ENCODE measurements around the gene BAZ1B.

The BAZ1B gene

DNA sequence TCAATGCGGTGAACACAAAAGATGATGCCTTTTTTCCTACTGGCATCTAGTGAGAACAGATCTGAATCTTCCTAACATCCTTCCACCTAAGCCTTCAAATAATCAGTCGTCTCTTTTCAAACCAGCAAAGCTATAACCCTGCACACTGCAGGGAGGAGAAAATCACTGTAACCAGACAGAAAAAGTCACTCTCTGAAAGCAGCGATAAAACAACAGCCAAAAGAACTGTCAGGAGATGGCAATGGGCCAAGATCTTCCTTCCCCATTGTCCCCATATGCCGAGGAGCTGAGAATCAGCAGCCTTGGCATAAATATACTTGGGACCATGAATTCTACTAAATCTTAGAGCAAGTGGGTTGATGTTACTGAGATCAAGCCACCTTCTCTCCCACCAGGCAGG, 75.4 kb downstream of the BAZ1B start:
- ATAC-seq: no peak

GRCh38 chr7:73443548-73444255, 78.4 kb downstream of the BAZ1B start:
- no peak for ATAC-seq

More for the DNA sequence above, 75.4 kb downstream of the BAZ1B start:
- TF ChIP-seq PPARA (CRISPR knock-in tag; IDR thresholded peaks at IDR 0.05; ENCODE audit: borderline replicate concordance) (no peak), BACH2 (CRISPR knock-in tag; IDR thresholded peaks at IDR 0.05; ENCODE audit: borderline replicate concordance) (no peak), ZNF8 (CRISPR knock-in tag; IDR thresholded peaks at IDR 0.05) (no peak), TOX (CRISPR knock-in tag; IDR thresholded peaks at IDR 0.05; ENCODE audit: borderline replicate concordance) (no peak), TCF4 (CRISPR knock-in tag; IDR thresholded peaks at IDR 0.05; ENCODE audit: borderline replicate concordance) (no peak), RARB (CRISPR knock-in tag; IDR thresholded peaks at IDR 0.05) (no peak), OSR1 (CRISPR knock-in tag; IDR thresholded peaks at IDR 0.05) (no peak), CREB5 (CRISPR knock-in tag; IDR thresholded peaks at IDR 0.05; ENCODE audit: low read depth) (no peak), ZC3H10 (CRISPR knock-in tag; IDR thresholded peaks at IDR 0.05) (no peak), ZNF70 (CRISPR knock-in tag; IDR thresholded peaks at IDR 0.05) (no peak), ZFP30 (CRISPR knock-in tag; IDR thresholded peaks at IDR 0.05) (no peak), ZNF565 (CRISPR knock-in tag; conservative IDR thresholded peaks at IDR 0.05; ENCODE audit: low read depth) (no peak), CSDC2 (CRISPR knock-in tag; IDR thresholded peaks at IDR 0.05) (no peak), ARNTL (CRISPR knock-in tag; IDR thresholded peaks at IDR 0.05; ENCODE audit: borderline replicate concordance, low read depth) (no peak), ISL1 (CRISPR knock-in tag; IDR thresholded peaks at IDR 0.05) (no peak), ESRRG (CRISPR knock-in tag; IDR thresholded peaks at IDR 0.05) (no peak), POU6F1 (CRISPR knock-in tag; IDR thresholded peaks at IDR 0.05; ENCODE audit: borderline replicate concordance, low read depth) (no peak)
- TF ChIP-seq, protein P1, sequence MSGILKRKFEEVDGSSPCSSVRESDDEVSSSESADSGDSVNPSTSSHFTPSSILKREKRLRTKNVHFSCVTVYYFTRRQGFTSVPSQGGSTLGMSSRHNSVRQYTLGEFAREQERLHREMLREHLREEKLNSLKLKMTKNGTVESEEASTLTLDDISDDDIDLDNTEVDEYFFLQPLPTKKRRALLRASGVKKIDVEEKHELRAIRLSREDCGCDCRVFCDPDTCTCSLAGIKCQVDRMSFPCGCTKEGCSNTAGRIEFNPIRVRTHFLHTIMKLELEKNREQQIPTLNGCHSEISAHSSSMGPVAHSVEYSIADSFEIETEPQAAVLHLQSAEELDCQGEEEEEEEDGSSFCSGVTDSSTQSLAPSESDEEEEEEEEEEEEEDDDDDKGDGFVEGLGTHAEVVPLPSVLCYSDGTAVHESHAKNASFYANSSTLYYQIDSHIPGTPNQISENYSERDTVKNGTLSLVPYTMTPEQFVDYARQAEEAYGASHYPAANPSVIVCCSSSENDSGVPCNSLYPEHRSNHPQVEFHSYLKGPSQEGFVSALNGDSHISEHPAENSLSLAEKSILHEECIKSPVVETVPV (CRISPR knock-in tag; IDR thresholded peaks at IDR 0.05): no peak

More at GRCh38 chr7:73443548-73444255, 78.4 kb downstream of the BAZ1B start:
- TF ChIP-seq GLIS3 (CRISPR knock-in tag; IDR thresholded peaks at IDR 0.05) (no peak), ISL1 (CRISPR knock-in tag; IDR thresholded peaks at IDR 0.05) (no peak), ZC3H10 (CRISPR knock-in tag; IDR thresholded peaks at IDR 0.05) (no peak), CSDC2 (CRISPR knock-in tag; IDR thresholded peaks at IDR 0.05) (no peak), PPARA (CRISPR knock-in tag; IDR thresholded peaks at IDR 0.05; ENCODE audit: borderline replicate concordance) (no peak), BACH2 (CRISPR knock-in tag; IDR thresholded peaks at IDR 0.05; ENCODE audit: borderline replicate concordance) (no peak), RARB (CRISPR knock-in tag; IDR thresholded peaks at IDR 0.05) (no peak), ZFP3 (CRISPR knock-in tag; IDR thresholded peaks at IDR 0.05) (no peak), TOX (CRISPR knock-in tag; IDR thresholded peaks at IDR 0.05; ENCODE audit: borderline replicate concordance) (no peak), POU6F1 (CRISPR knock-in tag; IDR thresholded peaks at IDR 0.05; ENCODE audit: borderline replicate concordance, low read depth) (no peak), ARNTL (CRISPR knock-in tag; IDR thresholded peaks at IDR 0.05; ENCODE audit: borderline replicate concordance, low read depth) (no peak), TCF4 (CRISPR knock-in tag; IDR thresholded peaks at IDR 0.05; ENCODE audit: borderline replicate concordance) (no peak), SNAI2 (CRISPR knock-in tag; IDR thresholded peaks at IDR 0.05) (no peak)
- TF ChIP-seq, protein P2, sequence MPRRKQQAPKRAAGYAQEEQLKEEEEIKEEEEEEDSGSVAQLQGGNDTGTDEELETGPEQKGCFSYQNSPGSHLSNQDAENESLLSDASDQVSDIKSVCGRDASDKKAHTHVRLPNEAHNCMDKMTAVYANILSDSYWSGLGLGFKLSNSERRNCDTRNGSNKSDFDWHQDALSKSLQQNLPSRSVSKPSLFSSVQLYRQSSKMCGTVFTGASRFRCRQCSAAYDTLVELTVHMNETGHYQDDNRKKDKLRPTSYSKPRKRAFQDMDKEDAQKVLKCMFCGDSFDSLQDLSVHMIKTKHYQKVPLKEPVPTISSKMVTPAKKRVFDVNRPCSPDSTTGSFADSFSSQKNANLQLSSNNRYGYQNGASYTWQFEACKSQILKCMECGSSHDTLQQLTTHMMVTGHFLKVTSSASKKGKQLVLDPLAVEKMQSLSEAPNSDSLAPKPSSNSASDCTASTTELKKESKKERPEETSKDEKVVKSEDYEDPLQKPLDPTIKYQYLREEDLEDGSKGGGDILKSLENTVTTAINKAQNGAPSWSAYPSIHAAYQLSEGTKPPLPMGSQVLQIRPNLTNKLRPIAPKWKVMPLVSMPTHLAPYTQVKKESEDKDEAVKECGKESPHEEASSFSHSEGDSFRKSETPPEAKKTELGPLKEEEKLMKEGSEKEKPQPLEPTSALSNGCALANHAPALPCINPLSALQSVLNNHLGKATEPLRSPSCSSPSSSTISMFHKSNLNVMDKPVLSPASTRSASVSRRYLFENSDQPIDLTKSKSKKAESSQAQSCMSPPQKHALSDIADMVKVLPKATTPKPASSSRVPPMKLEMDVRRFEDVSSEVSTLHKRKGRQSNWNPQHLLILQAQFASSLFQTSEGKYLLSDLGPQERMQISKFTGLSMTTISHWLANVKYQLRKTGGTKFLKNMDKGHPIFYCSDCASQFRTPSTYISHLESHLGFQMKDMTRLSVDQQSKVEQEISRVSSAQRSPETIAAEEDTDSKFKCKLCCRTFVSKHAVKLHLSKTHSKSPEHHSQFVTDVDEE (CRISPR knock-in tag; IDR thresholded peaks at IDR 0.05): no peak

All from SK-N-SH treated with all-trans-retinoic acid at 6 μM for 48 hours (cell line).